Right renal cortex interstitium (tissue), 3 donors: ENCODE results near the gene SETD3. TPM values are rescaled to one million over a fixed set of nuclear protein-coding genes. Genes with fewer than 3 reads are reported as not detected.

Experiments used
- DNase-seq, 3 donors: peaks; one replicate each; pipeline ENCODE4 v3.0.0-alpha.2; 2013; ENCODE audit warnings: low read depth in 3 of 3, low spot score in 2 of 3
- polyA plus RNA-seq, 3 donors: library from polyadenylated mRNA; unstranded; fragments of 120-200 nt; gene quantifications; one replicate each; pipeline ENCODE4 v1.2.1, GENCODE V29; 2013; ENCODE audit not compliant: insufficient read length in 3 of 3

The SETD3 gene
- polyA plus RNA-seq, 3 donors, result 59.1 to 66.2 (median 65.6) TPM

GRCh38 chr14:99401211-99401610 lies 79.4 kb downstream of the SETD3 start:
- no peak for DNase-seq

- DNase-seq, result no peak
Observed at GRCh38 chr14:99397698-99398097, 83.0 kb downstream of the SETD3 start.

GRCh38 chr14:99395909-99396530 lies 84.6 kb downstream of the SETD3 start:
- DNase-seq, result no peak

- no peak for DNase-seq
Observed at GRCh38 chr14:99394602-99395156, 86.0 kb downstream of the SETD3 start.

GRCh38 chr14:99393059-99393655 lies 87.5 kb downstream of the SETD3 start:
- no peak for DNase-seq

- no peak for DNase-seq
Observed at GRCh38 chr14:99391671-99392070, 89.0 kb downstream of the SETD3 start.

GRCh38 chr14:99389174-99389826 lies 91.4 kb downstream of the SETD3 start:
- DNase-seq, result no peak

GRCh38 chr14:99388286-99388685 lies 92.4 kb downstream of the SETD3 start:
- DNase-seq, result no peak

- DNase-seq, result no peak
Observed at GRCh38 chr14:99387880-99388279, 92.8 kb downstream of the SETD3 start.

GRCh38 chr14:99384450-99385417 lies 95.9 kb downstream of the SETD3 start:
- no peak for DNase-seq

- no peak for DNase-seq
Observed at GRCh38 chr14:99383472-99384449, 96.9 kb downstream of the SETD3 start.

GRCh38 chr14:99382781-99383471 lies 97.7 kb downstream of the SETD3 start:
- DNase-seq, result no peak

- no peak for DNase-seq
Observed at GRCh38 chr14:99382071-99382470, 98.6 kb downstream of the SETD3 start.

GRCh38 chr14:99381688-99382060 lies 99.0 kb downstream of the SETD3 start:
- no peak for DNase-seq

GRCh38 chr14:99380991-99381687 lies 99.5 kb downstream of the SETD3 start:
- no peak for DNase-seq

- DNase-seq, result no peak
Observed at GRCh38 chr14:99380402-99380801, 100.3 kb downstream of the SETD3 start.

- DNase-seq, result no peak
Observed at GRCh38 chr14:99378782-99379214, 101.9 kb downstream of the SETD3 start.

- no peak for DNase-seq
Observed at GRCh38 chr14:99377951-99378350, 102.7 kb downstream of the SETD3 start.
